Transverse colon (tissue), 4 donors: ENCODE results near the gene CIAO2A.

Experiments used
- CTCF ChIP-seq, 5 experiments: fragments of 200-600 bp in 3 of 5; fragments of 450-650 bp in 2 of 5; sonication (generic) in 3 of 5; IDR thresholded peaks; 1 replicate in 2 of 5; 2 replicates in 3 of 5; pipeline ENCODE4 v1.5.1; 2016 to 2017; ENCODE audit warnings: antibody characterized with exemption in 5 of 5, inconsistent platforms in 3 of 5, mild to moderate bottlenecking in 2 of 5, moderate library complexity in 1 of 5
- EP300 ChIP-seq: sonication (generic); formaldehyde crosslinking; IDR thresholded peaks from one replicate; pipeline ENCODE4 v1.6.1; 2017; ENCODE audit warnings: antibody characterized with exemption, low read depth
- POLR2A ChIP-seq: fragments of 450-650 bp; IDR thresholded peaks from one replicate; pipeline ENCODE4 v1.6.1; 2016; ENCODE audit warnings: antibody characterized with exemption, mild to moderate bottlenecking, moderate library complexity
- POLR2AphosphoS5 ChIP-seq, 3 donors: sonication (generic); formaldehyde crosslinking; IDR thresholded peaks; one replicate each; pipeline ENCODE4 v1.6.1; 2016; ENCODE audit warnings: antibody characterized with exemption in 3 of 3

GRCh38 chr15:64067564-64068030 is 26.0 kb downstream of the CIAO2A start:
- peak; percentile 78 to 91 (median 84) for TF ChIP-seq CTCF (IDR thresholded peaks at IDR 0.05)
- no peak for TF ChIP-seq POLR2AphosphoS5 (IDR thresholded peaks at IDR 0.05)
- no peak for TF ChIP-seq POLR2A
- TF ChIP-seq EP300, result no peak
